ENCODE measurements around the gene ADGRL1. TPM values are rescaled to one million over a fixed set of nuclear protein-coding genes. Genes with fewer than 3 reads are reported as not detected.

The ADGRL1 gene
- total RNA-seq, 1 donor from 2014 or later, result 32.9 TPM

DNA sequence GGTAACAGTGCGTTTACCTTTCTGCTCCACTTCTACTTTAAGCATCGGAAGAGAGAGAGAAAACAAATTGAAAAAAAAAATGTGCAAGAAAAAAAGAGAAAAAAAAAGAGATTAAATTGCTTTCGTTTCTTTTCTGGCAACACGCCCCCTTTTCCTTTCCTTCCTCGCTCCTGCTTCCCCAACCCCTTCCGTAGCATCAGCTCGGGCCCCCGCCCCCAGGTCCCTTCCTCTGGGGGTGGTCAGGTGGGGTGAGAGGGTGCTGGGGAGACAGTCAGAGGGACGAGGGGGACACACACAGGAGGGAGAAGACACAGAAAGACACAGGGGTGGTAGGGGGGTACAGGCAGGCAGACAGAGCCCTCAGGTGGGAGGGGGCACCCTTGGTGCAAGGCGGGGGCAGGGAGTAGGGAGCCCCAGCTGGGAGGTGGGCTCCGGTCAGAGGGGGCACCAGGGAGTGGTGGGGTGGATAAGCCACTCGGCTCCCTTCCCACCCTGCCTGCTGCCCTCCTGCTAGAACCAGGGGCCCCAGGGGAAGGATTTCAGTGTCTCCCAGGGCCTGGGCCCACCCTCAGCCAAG is 38.9 kb downstream of the ADGRL1 start:
- TF ChIP-seq, protein P1, sequence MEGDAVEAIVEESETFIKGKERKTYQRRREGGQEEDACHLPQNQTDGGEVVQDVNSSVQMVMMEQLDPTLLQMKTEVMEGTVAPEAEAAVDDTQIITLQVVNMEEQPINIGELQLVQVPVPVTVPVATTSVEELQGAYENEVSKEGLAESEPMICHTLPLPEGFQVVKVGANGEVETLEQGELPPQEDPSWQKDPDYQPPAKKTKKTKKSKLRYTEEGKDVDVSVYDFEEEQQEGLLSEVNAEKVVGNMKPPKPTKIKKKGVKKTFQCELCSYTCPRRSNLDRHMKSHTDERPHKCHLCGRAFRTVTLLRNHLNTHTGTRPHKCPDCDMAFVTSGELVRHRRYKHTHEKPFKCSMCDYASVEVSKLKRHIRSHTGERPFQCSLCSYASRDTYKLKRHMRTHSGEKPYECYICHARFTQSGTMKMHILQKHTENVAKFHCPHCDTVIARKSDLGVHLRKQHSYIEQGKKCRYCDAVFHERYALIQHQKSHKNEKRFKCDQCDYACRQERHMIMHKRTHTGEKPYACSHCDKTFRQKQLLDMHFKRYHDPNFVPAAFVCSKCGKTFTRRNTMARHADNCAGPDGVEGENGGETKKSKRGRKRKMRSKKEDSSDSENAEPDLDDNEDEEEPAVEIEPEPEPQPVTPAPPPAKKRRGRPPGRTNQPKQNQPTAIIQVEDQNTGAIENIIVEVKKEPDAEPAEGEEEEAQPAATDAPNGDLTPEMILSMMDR (IDR thresholded peaks at IDR 0.05; ENCODE audit: unreplicated experiment), result no peak

DNA sequence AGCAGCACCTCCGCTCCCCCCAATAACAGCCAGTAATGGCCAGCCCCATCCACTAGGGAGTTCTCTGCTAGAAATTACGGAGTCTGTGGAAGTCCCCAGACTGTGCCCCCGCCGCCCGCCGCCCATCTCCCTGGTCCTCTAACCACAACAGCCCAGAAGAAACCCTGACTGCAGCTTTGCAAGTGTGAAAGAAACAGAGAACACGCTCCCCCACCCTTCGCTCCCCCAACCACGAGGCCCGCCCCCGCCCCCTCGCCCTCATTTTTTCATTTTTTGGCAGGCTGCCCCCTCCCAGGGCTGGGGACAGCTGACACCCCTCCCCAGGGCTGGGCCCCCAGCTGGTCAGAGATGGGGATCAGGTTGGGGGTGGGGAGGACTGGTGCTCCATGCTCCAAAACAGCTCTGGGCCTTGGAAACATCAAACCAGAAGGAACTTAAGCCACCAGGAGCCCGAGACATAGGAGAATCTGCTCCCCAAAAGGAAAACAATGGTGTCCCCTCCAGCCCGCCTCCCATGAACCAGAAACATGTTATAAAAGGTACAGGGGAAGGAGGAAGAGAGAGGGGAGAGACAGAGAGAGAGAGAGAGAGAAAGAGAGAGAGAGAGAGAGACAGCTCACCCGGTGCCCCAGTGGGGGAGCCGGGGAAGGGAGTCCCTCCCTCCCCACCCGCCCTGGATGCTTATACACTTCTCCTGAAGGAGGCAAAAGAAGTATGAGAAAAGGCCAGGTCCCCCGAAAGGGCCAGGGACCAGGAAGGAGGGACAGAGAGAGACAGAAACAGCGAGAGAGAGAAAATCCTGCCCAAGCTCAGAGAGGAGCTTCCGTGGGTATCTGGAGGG is 39.8 kb downstream of the ADGRL1 start:
- H3K27me3 Mint-ChIP-seq (ENCODE audit: unreplicated experiment), result peaks cover 19% of the 10 kb centered on the region
- TF ChIP-seq, protein P1 (IDR thresholded peaks at IDR 0.05; ENCODE audit: unreplicated experiment), result no peak
- H3K36me3 Mint-ChIP-seq (ENCODE audit: low read depth, unreplicated experiment), result peaks cover 24% of the 10 kb centered on the region
- H3K27ac Mint-ChIP-seq (ENCODE audit: unreplicated experiment), result no peak overlapping the region
- no peaks in the 10 kb centered on the region for H3K4me1 Mint-ChIP-seq (ENCODE audit: unreplicated experiment)
- no peak for DNase-seq (ENCODE audit: low spot score)
- no peaks in the 10 kb centered on the region for H3K9me3 Mint-ChIP-seq (ENCODE audit: unreplicated experiment)
- H3K4me3 Mint-ChIP-seq (ENCODE audit: unreplicated experiment), result no peak overlapping the region

More for the DNA sequence above, 38.9 kb downstream of the ADGRL1 start:
- no peaks in the 10 kb centered on the region for H3K4me1 Mint-ChIP-seq (ENCODE audit: unreplicated experiment)
- no peaks in the 10 kb centered on the region for H3K9me3 Mint-ChIP-seq (ENCODE audit: unreplicated experiment)
- no peak for DNase-seq (ENCODE audit: low spot score)
- no peak overlapping the region for H3K27ac Mint-ChIP-seq (ENCODE audit: unreplicated experiment)
- H3K36me3 Mint-ChIP-seq (ENCODE audit: low read depth, unreplicated experiment), result peaks cover 30% of the 10 kb centered on the region
- peaks cover 16% of the 10 kb centered on the region for H3K27me3 Mint-ChIP-seq (ENCODE audit: unreplicated experiment)
- H3K4me3 Mint-ChIP-seq (ENCODE audit: unreplicated experiment), result no peak overlapping the region

DNA sequence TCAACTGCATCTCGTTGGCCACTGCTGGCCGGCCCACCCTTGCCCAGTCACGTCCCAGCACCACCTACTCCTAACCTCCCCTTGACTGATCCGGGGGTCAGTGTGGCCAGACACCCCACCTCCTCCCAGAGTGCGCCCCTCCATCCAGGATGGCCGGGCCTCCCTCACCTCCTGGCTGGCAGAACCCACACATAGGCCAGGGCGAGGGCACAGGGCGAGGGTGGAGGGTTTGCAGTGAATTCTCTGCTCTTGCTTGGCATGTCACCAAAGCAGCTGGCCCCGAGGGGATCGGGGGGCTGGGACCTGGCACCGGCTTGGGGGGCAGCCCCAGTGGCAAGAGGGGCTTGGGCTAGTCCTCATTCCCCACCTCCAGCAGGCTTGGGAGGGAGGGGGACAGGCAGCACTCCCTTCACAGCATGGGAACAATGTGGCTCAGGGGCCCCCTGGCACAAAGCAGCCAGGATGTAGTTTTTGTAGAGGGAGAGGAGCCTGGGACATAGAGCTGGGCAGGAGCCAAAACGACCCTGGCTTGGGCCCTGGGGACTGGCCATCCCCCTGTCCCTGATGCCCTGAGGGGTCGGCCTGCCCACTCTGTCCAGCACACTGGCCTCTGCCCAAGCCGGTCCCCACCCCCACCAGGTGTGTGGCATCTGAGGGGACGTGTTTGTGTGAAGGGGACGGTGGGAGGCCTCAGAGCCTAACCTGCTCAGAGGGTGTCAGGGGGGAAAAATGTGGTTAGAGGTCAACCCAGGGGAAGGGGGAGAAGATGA is 41.1 kb downstream of the ADGRL1 start:
- no peak for DNase-seq (ENCODE audit: low spot score)

DNA sequence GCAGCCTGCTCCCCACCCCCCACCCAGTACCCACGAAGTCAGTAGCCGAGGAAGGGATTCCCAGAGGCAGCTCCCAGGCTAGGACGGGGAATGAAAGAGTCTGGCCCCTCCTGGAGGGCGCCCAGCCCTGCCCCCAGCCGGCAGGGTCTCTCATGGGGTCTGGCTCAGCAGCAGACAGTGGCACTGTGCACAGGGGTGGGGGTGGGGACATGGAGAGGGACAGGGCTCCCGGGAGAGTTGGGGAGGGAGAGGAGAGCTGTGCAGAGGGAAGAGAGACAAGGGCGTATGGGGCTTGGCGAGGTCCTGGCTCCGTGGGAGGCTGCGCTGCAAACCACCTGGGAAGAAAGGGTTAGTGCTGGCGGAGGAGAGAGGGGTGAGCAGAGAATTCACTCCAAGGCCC is 41.9 kb downstream of the ADGRL1 start:
- Mint-ChIP-seq H3K27me3 (ENCODE audit: unreplicated experiment) (peaks cover 14% of the 10 kb centered on the region), H3K4me1 (ENCODE audit: unreplicated experiment) (no peaks in the 10 kb centered on the region), H3K27ac (ENCODE audit: unreplicated experiment) (no peak overlapping the region), H3K9me3 (ENCODE audit: unreplicated experiment) (no peaks in the 10 kb centered on the region), H3K36me3 (ENCODE audit: low read depth, unreplicated experiment) (peaks cover 6% of the 10 kb centered on the region), H3K4me3 (ENCODE audit: unreplicated experiment) (no peak overlapping the region)
- DNase-seq (ENCODE audit: low spot score), result no peak
- TF ChIP-seq, protein P1 (IDR thresholded peaks at IDR 0.05; ENCODE audit: unreplicated experiment), result no peak

More for the DNA sequence above, 41.1 kb downstream of the ADGRL1 start:
- Mint-ChIP-seq H3K4me3 (ENCODE audit: unreplicated experiment) (no peak overlapping the region), H3K4me1 (ENCODE audit: unreplicated experiment) (no peaks in the 10 kb centered on the region), H3K9me3 (ENCODE audit: unreplicated experiment) (no peaks in the 10 kb centered on the region), H3K27me3 (ENCODE audit: unreplicated experiment) (peaks cover 15% of the 10 kb centered on the region), H3K27ac (ENCODE audit: unreplicated experiment) (no peak overlapping the region), H3K36me3 (ENCODE audit: low read depth, unreplicated experiment) (peaks cover 10% of the 10 kb centered on the region)
- TF ChIP-seq, protein P1 (IDR thresholded peaks at IDR 0.05; ENCODE audit: unreplicated experiment), result no peak
